GM08714 (cell line): ENCODE data around the gene MET.

Source experiments
- H3K4me3 ChIP-seq: fragments of 200-500 bp; sonication (Bioruptor generic); 2 replicates; pipeline ENCODE4 v1.5.1; 2014; ENCODE audit warnings: mild to moderate bottlenecking, low read length, inconsistent platforms
- ZNF274 ChIP-seq: IDR thresholded peaks from 2 replicates; pipeline ENCODE4 v1.6.1; 2012; ENCODE audit warnings: mild to moderate bottlenecking, low read depth, low read length

The MET gene

DNA sequence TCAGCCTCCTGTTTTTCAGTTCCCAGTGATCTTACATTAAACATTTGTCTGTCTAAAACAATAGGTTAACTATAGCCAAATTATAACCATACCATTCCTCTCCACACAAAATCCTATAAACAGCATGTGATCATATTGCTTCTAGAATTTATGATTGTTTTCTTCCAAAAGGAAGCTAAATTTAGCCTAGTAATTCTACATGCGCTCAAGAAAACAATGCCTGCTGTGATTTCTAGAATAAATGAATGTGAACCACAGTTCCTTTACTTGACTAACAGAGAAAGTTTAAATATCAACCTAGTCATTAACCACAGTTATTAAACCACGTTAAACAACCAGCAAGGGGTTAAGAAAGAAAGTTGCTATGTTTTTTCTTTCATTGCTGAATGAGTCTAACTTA lies 26.4 kb downstream of the MET start:
- no peak for TF ChIP-seq ZNF274
- H3K4me3 ChIP-seq, result no peak overlapping the region

DNA sequence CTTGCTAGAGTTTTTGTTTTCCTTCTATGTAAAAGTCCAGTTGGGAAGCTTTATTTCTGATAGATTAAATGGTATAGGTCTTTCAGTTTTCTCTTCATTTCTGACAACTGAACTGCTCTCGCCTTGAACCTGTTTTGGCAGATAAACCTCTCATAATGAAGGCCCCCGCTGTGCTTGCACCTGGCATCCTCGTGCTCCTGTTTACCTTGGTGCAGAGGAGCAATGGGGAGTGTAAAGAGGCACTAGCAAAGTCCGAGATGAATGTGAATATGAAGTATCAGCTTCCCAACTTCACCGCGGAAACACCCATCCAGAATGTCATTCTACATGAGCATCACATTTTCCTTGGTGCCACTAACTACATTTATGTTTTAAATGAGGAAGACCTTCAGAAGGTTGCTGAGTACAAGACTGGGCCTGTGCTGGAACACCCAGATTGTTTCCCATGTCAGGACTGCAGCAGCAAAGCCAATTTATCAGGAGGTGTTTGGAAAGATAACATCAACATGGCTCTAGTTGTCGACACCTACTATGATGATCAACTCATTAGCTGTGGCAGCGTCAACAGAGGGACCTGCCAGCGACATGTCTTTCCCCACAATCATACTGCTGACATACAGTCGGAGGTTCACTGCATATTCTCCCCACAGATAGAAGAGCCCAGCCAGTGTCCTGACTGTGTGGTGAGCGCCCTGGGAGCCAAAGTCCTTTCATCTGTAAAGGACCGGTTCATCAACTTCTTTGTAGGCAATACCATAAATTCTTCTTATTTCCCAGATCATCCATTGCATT lies 27.1 kb downstream of the MET start:
- no peak for TF ChIP-seq ZNF274
- H3K4me3 ChIP-seq, result no peak overlapping the region

DNA sequence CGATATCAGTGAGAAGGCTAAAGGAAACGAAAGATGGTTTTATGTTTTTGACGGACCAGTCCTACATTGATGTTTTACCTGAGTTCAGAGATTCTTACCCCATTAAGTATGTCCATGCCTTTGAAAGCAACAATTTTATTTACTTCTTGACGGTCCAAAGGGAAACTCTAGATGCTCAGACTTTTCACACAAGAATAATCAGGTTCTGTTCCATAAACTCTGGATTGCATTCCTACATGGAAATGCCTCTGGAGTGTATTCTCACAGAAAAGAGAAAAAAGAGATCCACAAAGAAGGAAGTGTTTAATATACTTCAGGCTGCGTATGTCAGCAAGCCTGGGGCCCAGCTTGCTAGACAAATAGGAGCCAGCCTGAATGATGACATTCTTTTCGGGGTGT lies 27.7 kb downstream of the MET start:
- TF ChIP-seq ZNF274, result no peak

GRCh38 chr7:116702046-116702785 lies 30.2 kb downstream of the MET start:
- H3K4me3 ChIP-seq, result no peak overlapping the region
- TF ChIP-seq ZNF274, result no peak

More for the DNA sequence above, 27.7 kb downstream of the MET start:
- H3K4me3 ChIP-seq, result no peak overlapping the region

- no peak for TF ChIP-seq ZNF274
- H3K4me3 ChIP-seq, result no peak overlapping the region
These were observed 32.7 kb downstream of the MET start for GRCh38 chr7:116704650-116705228.

- H3K4me3 ChIP-seq, result no peak overlapping the region
- no peak for TF ChIP-seq ZNF274
These were observed 33.4 kb downstream of the MET start for GRCh38 chr7:116705419-116705818.

GRCh38 chr7:116706668-116707126 lies 34.7 kb downstream of the MET start:
- no peak for TF ChIP-seq ZNF274
- H3K4me3 ChIP-seq, result no peak overlapping the region; the same call in 1 of the 2 replicates

GRCh38 chr7:116707289-116707688 lies 35.3 kb downstream of the MET start:
- TF ChIP-seq ZNF274, result no peak
- H3K4me3 ChIP-seq, result no peak overlapping the region

- no peak for TF ChIP-seq ZNF274
- no peak overlapping the region for H3K4me3 ChIP-seq
These were observed 36.3 kb downstream of the MET start for GRCh38 chr7:116708248-116708647.

- no peak for TF ChIP-seq ZNF274
- no peak overlapping the region for H3K4me3 ChIP-seq
These were observed 36.9 kb downstream of the MET start for GRCh38 chr7:116708861-116709260.

DNA sequence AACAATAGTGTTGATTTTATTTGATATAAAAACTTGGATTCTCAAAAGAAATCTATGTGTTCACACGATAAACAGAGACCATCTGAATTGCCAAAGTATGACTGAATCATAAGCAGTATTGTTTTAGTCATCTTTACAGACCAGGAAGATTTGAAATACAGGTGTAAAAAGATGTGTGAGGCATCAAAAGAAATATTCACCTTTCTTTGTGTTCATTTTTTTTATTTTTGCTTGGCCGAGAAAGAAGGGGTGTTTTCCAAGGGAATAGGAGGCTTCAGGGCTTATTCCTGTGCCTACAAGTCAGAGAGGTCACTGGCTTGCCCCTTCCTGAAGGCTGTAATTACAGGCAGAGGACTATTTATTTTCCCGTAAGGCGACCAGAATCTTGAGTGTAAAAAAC lies 37.3 kb downstream of the MET start:
- TF ChIP-seq ZNF274, result no peak
- no peak overlapping the region for H3K4me3 ChIP-seq

DNA sequence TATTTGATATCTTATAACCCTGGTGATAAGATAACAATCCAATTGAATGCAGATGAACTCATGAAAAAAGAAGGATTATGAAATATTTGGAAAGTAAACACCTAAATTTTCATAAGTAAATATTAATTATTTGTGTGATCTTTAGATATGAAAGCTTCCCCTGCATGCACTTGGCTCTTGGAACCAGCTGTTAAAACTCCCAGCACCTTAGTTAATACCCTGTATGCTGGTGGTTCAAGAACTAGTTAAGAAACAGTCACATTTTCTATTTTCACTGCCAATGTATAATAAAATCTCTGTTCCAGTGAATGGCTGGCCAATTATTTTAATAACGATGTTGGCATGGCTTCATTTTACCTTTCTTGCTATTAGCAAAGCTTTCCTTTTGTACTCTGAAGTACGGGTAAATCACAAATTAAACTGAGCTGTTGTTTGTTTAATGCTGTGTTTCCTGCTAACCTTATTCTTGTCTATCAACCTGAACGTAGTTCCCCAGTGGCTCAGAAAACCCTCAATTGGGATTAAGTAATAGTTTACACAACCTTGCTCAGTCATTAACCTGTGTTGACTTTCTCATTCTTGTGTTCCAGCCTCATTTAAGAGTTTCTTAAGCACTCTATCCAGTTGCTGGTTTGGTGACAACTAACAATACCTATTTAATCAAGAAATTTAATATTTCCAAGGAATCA lies 38.9 kb downstream of the MET start:
- no peak for TF ChIP-seq ZNF274
- H3K4me3 ChIP-seq, result no peak overlapping the region

DNA sequence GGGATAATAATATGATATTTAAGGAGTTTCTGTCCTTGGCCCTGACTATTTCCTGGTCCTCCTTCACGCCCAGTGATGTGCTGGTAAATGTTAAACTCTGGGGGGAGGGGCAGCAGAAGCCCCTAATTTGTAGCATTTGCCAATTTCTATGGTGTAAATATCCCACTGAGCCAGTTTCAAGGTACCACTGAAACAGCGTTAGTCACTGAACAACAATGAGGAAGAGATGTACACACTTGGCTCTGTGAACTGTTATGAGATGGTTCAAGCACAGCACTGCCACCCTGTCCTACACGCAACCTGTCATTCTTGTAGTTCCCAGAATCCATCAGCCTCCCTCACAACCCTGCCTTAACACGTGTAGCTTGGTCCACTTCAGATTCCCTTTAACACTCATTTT lies 39.8 kb downstream of the MET start:
- no peak overlapping the region for H3K4me3 ChIP-seq
- TF ChIP-seq ZNF274, result no peak

GRCh38 chr7:116713500-116713899 lies 41.5 kb downstream of the MET start:
- no peak overlapping the region for H3K4me3 ChIP-seq
- no peak for TF ChIP-seq ZNF274
